OCI-LY1 (cell line): Measurements from ENCODE around the gene STARD7.

ENCODE experiments used
- CTCF ChIP-seq: fragments of 200-600 bp; sonication (generic), shearing (Covaris generic); IDR thresholded peaks from 2 replicates; pipeline ENCODE4 v1.5.1; 2017; ENCODE audit warnings: mild to moderate bottlenecking, antibody characterized with exemption, low read length, moderate library complexity, mixed read lengths
- EZH2 ChIP-seq: fragments of 200-600 bp; sonication (generic), shearing (Covaris generic); IDR thresholded peaks from 2 replicates; pipeline ENCODE4 v1.8.0; 2017; ENCODE audit warnings: borderline replicate concordance, mixed run types, mild to moderate bottlenecking, antibody characterized with exemption, low read length, moderate library complexity, mixed read lengths

DNA sequence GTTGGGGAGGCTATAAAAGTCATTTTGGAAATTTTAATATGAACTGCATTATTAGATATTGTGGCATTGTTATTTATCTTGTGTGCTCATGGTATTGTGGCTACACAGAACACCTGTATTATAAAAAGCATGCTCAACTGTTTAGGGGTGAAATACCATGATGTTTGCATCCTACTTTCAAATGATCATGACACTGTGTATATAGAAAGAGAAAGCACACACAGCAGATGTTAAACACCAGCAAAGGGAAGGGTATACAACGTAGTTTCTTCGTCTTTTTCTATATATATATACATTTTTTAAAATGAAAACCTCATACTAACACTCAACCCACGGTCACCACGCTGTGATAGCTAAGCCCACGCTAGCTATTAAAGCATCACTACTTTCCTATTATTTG lies 27.1 kb downstream of the STARD7 start:
- TF ChIP-seq CTCF = no peak
- no peak for TF ChIP-seq EZH2
